SK-N-SH treated with all-trans-retinoic acid at 6 μM for 48 hours (cell line): ENCODE measurements around the gene GALR1.

Experiments
- CSDC2 ChIP-seq: fragments of 250-450 bp; sonication (Bioruptor Pico); IDR thresholded peaks from 2 replicates; pipeline ENCODE4 v1.5.0; 2020; ENCODE audit warnings: mild to moderate bottlenecking, moderate library complexity
- OSR1 ChIP-seq: fragments of 250-450 bp; sonication (Bioruptor Pico); IDR thresholded peaks from 2 replicates; pipeline ENCODE4 v1.8.0; 2022; ENCODE audit warnings: moderate library complexity, mild to moderate bottlenecking, inconsistent platforms
- TCF4 ChIP-seq: fragments of 250-450 bp; sonication (Bioruptor Pico); IDR thresholded peaks from 2 replicates; pipeline ENCODE4 v1.8.0; 2021; ENCODE audit warnings: mild to moderate bottlenecking, moderate library complexity, borderline replicate concordance
- ZFP3 ChIP-seq: fragments of 250-450 bp; sonication (Bioruptor Pico); IDR thresholded peaks from 2 replicates; pipeline ENCODE4 v1.5.0; 2020; ENCODE audit warnings: mild to moderate bottlenecking, moderate library complexity
- ZNF70 ChIP-seq: fragments of 450-650 bp; formaldehyde crosslinking; IDR thresholded peaks from 2 replicates; pipeline ENCODE4 v1.5.0; 2020; ENCODE audit warnings: mild to moderate bottlenecking, moderate library complexity

DNA sequence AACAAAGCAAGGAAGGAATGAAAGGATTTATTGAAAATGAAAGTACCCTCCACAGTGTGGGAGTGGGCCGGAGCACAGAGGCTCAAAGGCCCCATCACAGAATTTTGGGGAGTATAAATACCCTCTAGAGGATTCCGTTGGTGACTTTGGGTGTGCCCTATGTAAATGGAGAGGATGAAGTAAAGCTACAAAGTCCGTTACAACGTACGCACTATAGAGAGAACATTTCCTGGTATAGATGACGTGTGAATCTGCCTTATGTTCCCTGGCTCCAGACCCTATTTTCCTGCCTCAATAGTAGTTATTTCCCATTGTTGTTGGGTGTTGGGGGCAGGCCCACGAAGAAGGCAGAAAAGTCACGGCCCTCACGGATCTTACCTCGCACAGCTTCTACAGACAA is 65.3 kb downstream of the GALR1 start:
- TF ChIP-seq ZFP3 (no peak), TCF4 (no peak), OSR1 (no peak), CSDC2 (CRISPR knock-in tag) (no peak), ZNF70 (CRISPR knock-in tag) (no peak)
